ENCODE data around the gene RALGAPA1. TPM values are rescaled to one million over a fixed set of nuclear protein-coding genes. Genes with fewer than 3 reads are reported as not detected.

Gene RALGAPA1
- total RNA-seq, 1 donor from 2014 or later = 83.5 TPM

GRCh38 chr14:35534873-35535482 lies 274.1 kb downstream of the RALGAPA1 start:
- Histone ChIP-seq H3K4me1 (ENCODE audit: control insufficient read depth in 3 of 3, insufficient read depth in 3 of 3, low read length in 3 of 3) (peaks cover 6 to 23% (median 17%) of the 10 kb centered on the region in 3 donors), H3K9me3 (ENCODE audit: control insufficient read depth in 3 of 3, low read length in 3 of 3) (no peaks in the 10 kb centered on the region), H3K27ac (ENCODE audit: low read depth, low read length) (no peak overlapping the region), H3K4me3 (ENCODE audit: low read length in 3 of 3) (peak overlapping the region in 2 of 3 donors; percentile 46 to 49), H3K9ac (ENCODE audit: low read depth in 1 of 3, low read length in 3 of 3) (no peak overlapping the region), H3K27me3 (ENCODE audit: control insufficient read depth in 3 of 3, insufficient read depth in 3 of 3, low read length in 3 of 3) (peaks cover 34 to 42% (median 36%) of the 10 kb centered on the region in 3 donors), H3K36me3 (ENCODE audit: control insufficient read depth in 3 of 3, insufficient read depth in 3 of 3, low read length in 3 of 3) (peaks cover 0 to 4% (median 0%) of the 10 kb centered on the region in 3 donors)

- peak overlapping the region in 2 of 3 donors; percentile 69 to 72 for H3K4me3 ChIP-seq (ENCODE audit: low read length in 3 of 3)
These were observed 274.8 kb downstream of the RALGAPA1 start for GRCh38 chr14:35534208-35534872.

GRCh38 chr14:35533357-35534207 lies 275.5 kb downstream of the RALGAPA1 start, which contains the start of gene INSM2:
TSS of gene INSM2 (plus strand) at chr14:35534164. CDS start at chr14:35534253, 89 bp downstream.
- Histone ChIP-seq H3K4me1 (ENCODE audit: control insufficient read depth in 3 of 3, insufficient read depth in 3 of 3, low read length in 3 of 3) (peaks cover 6 to 23% (median 17%) of the 10 kb centered on the region in 3 donors), H3K9me3 (ENCODE audit: control insufficient read depth in 3 of 3, low read length in 3 of 3) (no peaks in the 10 kb centered on the region), H3K9ac (ENCODE audit: low read depth in 1 of 3, low read length in 3 of 3) (no peak within 1 kb of the TSS), H3K27ac (ENCODE audit: low read depth, low read length) (no peak within 1 kb of the TSS), H3K4me3 (ENCODE audit: low read length in 3 of 3) (peak within 1 kb of the TSS; percentile 16 to 72 (median 69)), H3K27me3 (ENCODE audit: control insufficient read depth in 3 of 3, insufficient read depth in 3 of 3, low read length in 3 of 3) (peaks cover 34 to 42% (median 36%) of the 10 kb centered on the region in 3 donors), H3K36me3 (ENCODE audit: control insufficient read depth in 3 of 3, insufficient read depth in 3 of 3, low read length in 3 of 3) (no peaks in the 10 kb centered on the region)

More at GRCh38 chr14:35534208-35534872, 274.8 kb downstream of the RALGAPA1 start:
- Histone ChIP-seq H3K4me1 (ENCODE audit: control insufficient read depth in 3 of 3, insufficient read depth in 3 of 3, low read length in 3 of 3) (peaks cover 6 to 23% (median 17%) of the 10 kb centered on the region in 3 donors), H3K36me3 (ENCODE audit: control insufficient read depth in 3 of 3, insufficient read depth in 3 of 3, low read length in 3 of 3) (no peaks in the 10 kb centered on the region), H3K9ac (ENCODE audit: low read depth in 1 of 3, low read length in 3 of 3) (no peak overlapping the region), H3K27ac (ENCODE audit: low read depth, low read length) (no peak overlapping the region), H3K27me3 (ENCODE audit: control insufficient read depth in 3 of 3, insufficient read depth in 3 of 3, low read length in 3 of 3) (peaks cover 34 to 42% (median 36%) of the 10 kb centered on the region in 3 donors), H3K9me3 (ENCODE audit: control insufficient read depth in 3 of 3, low read length in 3 of 3) (no peaks in the 10 kb centered on the region)

- H3K36me3 ChIP-seq (ENCODE audit: control insufficient read depth in 3 of 3, insufficient read depth in 3 of 3, low read length in 3 of 3) = no peaks in the 10 kb centered on the region
- H3K4me3 ChIP-seq (ENCODE audit: low read length in 3 of 3) = peak overlapping the region; percentile 16 to 72 (median 69)
- peaks cover 6 to 23% (median 17%) of the 10 kb centered on the region in 3 donors for H3K4me1 ChIP-seq (ENCODE audit: control insufficient read depth in 3 of 3, insufficient read depth in 3 of 3, low read length in 3 of 3)
- no peaks in the 10 kb centered on the region for H3K9me3 ChIP-seq (ENCODE audit: control insufficient read depth in 3 of 3, low read length in 3 of 3)
- H3K27ac ChIP-seq (ENCODE audit: low read depth, low read length) = no peak overlapping the region
- peaks cover 34 to 42% (median 36%) of the 10 kb centered on the region in 3 donors for H3K27me3 ChIP-seq (ENCODE audit: control insufficient read depth in 3 of 3, insufficient read depth in 3 of 3, low read length in 3 of 3)
- H3K9ac ChIP-seq (ENCODE audit: low read depth in 1 of 3, low read length in 3 of 3) = no peak overlapping the region
These were observed 276.2 kb downstream of the RALGAPA1 start for GRCh38 chr14:35532783-35533356.

GRCh38 chr14:35531960-35532747 lies 276.9 kb downstream of the RALGAPA1 start:
- no peaks in the 10 kb centered on the region for H3K36me3 ChIP-seq (ENCODE audit: control insufficient read depth in 3 of 3, insufficient read depth in 3 of 3, low read length in 3 of 3)
- H3K9ac ChIP-seq (ENCODE audit: low read depth in 1 of 3, low read length in 3 of 3) = no peak overlapping the region
- H3K27ac ChIP-seq (ENCODE audit: low read depth, low read length) = no peak overlapping the region
- H3K4me3 ChIP-seq (ENCODE audit: low read length in 3 of 3) = no peak overlapping the region
- H3K4me1 ChIP-seq (ENCODE audit: control insufficient read depth in 3 of 3, insufficient read depth in 3 of 3, low read length in 3 of 3) = peaks cover 6 to 23% (median 17%) of the 10 kb centered on the region in 3 donors
- no peaks in the 10 kb centered on the region for H3K9me3 ChIP-seq (ENCODE audit: control insufficient read depth in 3 of 3, low read length in 3 of 3)
- H3K27me3 ChIP-seq (ENCODE audit: control insufficient read depth in 3 of 3, insufficient read depth in 3 of 3, low read length in 3 of 3) = peaks cover 34 to 42% (median 36%) of the 10 kb centered on the region in 3 donors

GRCh38 chr14:35526962-35527361 lies 282.1 kb downstream of the RALGAPA1 start:
- H3K27ac ChIP-seq (ENCODE audit: low read depth, low read length) = no peak overlapping the region
- no peak overlapping the region for H3K4me3 ChIP-seq (ENCODE audit: low read length in 3 of 3)
- H3K36me3 ChIP-seq (ENCODE audit: control insufficient read depth in 3 of 3, insufficient read depth in 3 of 3, low read length in 3 of 3) = no peaks in the 10 kb centered on the region
- no peak overlapping the region for H3K9ac ChIP-seq (ENCODE audit: low read depth in 1 of 3, low read length in 3 of 3)
- H3K9me3 ChIP-seq (ENCODE audit: control insufficient read depth in 3 of 3, low read length in 3 of 3) = no peaks in the 10 kb centered on the region
- H3K4me1 ChIP-seq (ENCODE audit: control insufficient read depth in 3 of 3, insufficient read depth in 3 of 3, low read length in 3 of 3) = no peaks in the 10 kb centered on the region
- H3K27me3 ChIP-seq (ENCODE audit: control insufficient read depth in 3 of 3, insufficient read depth in 3 of 3, low read length in 3 of 3) = peaks cover 3 to 9% (median 4%) of the 10 kb centered on the region in 3 donors

- no peaks in the 10 kb centered on the region for H3K36me3 ChIP-seq (ENCODE audit: control insufficient read depth in 3 of 3, insufficient read depth in 3 of 3, low read length in 3 of 3)
- no peak overlapping the region for H3K9ac ChIP-seq (ENCODE audit: low read depth in 1 of 3, low read length in 3 of 3)
- no peak overlapping the region for H3K27ac ChIP-seq (ENCODE audit: low read depth, low read length)
- H3K27me3 ChIP-seq (ENCODE audit: control insufficient read depth in 3 of 3, insufficient read depth in 3 of 3, low read length in 3 of 3) = no peaks in the 10 kb centered on the region
- no peaks in the 10 kb centered on the region for H3K4me1 ChIP-seq (ENCODE audit: control insufficient read depth in 3 of 3, insufficient read depth in 3 of 3, low read length in 3 of 3)
- no peaks in the 10 kb centered on the region for H3K9me3 ChIP-seq (ENCODE audit: control insufficient read depth in 3 of 3, low read length in 3 of 3)
- H3K4me3 ChIP-seq (ENCODE audit: low read length in 3 of 3) = no peak overlapping the region
These were observed 283.4 kb downstream of the RALGAPA1 start for GRCh38 chr14:35525695-35526094.

- Histone ChIP-seq H3K27ac (ENCODE audit: low read depth, low read length) (no peak overlapping the region), H3K4me1 (ENCODE audit: control insufficient read depth in 3 of 3, insufficient read depth in 3 of 3, low read length in 3 of 3) (no peaks in the 10 kb centered on the region), H3K9me3 (ENCODE audit: control insufficient read depth in 3 of 3, low read length in 3 of 3) (no peaks in the 10 kb centered on the region), H3K36me3 (ENCODE audit: control insufficient read depth in 3 of 3, insufficient read depth in 3 of 3, low read length in 3 of 3) (no peaks in the 10 kb centered on the region), H3K27me3 (ENCODE audit: control insufficient read depth in 3 of 3, insufficient read depth in 3 of 3, low read length in 3 of 3) (no peaks in the 10 kb centered on the region), H3K9ac (ENCODE audit: low read depth in 1 of 3, low read length in 3 of 3) (no peak overlapping the region), H3K4me3 (ENCODE audit: low read length in 3 of 3) (no peak overlapping the region)
These were observed 289.1 kb downstream of the RALGAPA1 start for GRCh38 chr14:35519986-35520385.

- Histone ChIP-seq H3K4me3 (ENCODE audit: low read length in 3 of 3) (no peak overlapping the region), H3K27ac (ENCODE audit: low read depth, low read length) (no peak overlapping the region)
These were observed 293.2 kb downstream of the RALGAPA1 start for GRCh38 chr14:35515916-35516315.

More at GRCh38 chr14:35515916-35516315, 293.2 kb downstream of the RALGAPA1 start:
- H3K27me3 ChIP-seq (ENCODE audit: control insufficient read depth in 3 of 3, insufficient read depth in 3 of 3, low read length in 3 of 3) = no peaks in the 10 kb centered on the region
- H3K36me3 ChIP-seq (ENCODE audit: control insufficient read depth in 3 of 3, insufficient read depth in 3 of 3, low read length in 3 of 3) = no peaks in the 10 kb centered on the region
- no peaks in the 10 kb centered on the region for H3K4me1 ChIP-seq (ENCODE audit: control insufficient read depth in 3 of 3, insufficient read depth in 3 of 3, low read length in 3 of 3)
- H3K9me3 ChIP-seq (ENCODE audit: control insufficient read depth in 3 of 3, low read length in 3 of 3) = no peaks in the 10 kb centered on the region
- H3K9ac ChIP-seq (ENCODE audit: low read depth in 1 of 3, low read length in 3 of 3) = no peak overlapping the region

Measured in skeletal muscle tissue (tissue), 4 donors.